Right lobe of liver (tissue), 4 donors: ENCODE measurements around the gene KIAA0319L.
A peak's percentile ranks its signal among the peaks of the same experiment; 100 is the strongest.

ENCODE experiments used
- POLR2A ChIP-seq: fragments of 450-650 bp; IDR thresholded peaks from one replicate; pipeline ENCODE4 v1.6.1; 2017; ENCODE audit warnings: antibody characterized with exemption, mild to moderate bottlenecking
- TF ChIP-seq, protein P1 (sequence below), 4 donors: fragments of 200-600 bp in 3 of 4; fragments of 450-650 bp in 1 of 4; IDR thresholded peaks; one replicate each; pipeline versions ENCODE4 v1.5.1 to v1.8.0; 2016 to 2022; ENCODE audit warnings: antibody characterized with exemption in 4 of 4, mild to moderate bottlenecking in 2 of 4
- donor health status: DM: no; HTN: no; CAD: no.
- donor health status: DM: no; HTN: no; CAD: no.
- donor health status: DM: no; HTN: yes; CAD: no.

DNA sequence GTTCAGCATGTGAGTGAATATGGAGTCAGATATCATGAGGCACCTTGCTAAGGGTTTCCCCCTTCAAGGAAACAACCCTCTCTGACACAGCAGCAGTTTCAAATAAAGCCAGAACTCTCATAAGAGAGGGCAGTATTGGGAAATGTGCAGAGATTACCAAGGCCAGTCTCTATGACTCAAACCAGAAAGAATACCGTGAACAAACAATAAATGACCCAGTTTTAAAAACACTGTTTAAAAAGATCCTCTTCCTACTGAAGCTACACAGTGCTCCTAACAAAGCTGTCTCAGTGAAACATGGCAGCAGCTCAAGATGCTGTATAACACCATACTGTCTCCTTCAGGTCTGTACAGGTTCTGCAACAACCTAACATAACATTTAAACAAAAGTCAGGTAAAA is 102.6 kb downstream of the KIAA0319L start:
- TF ChIP-seq, protein P1, sequence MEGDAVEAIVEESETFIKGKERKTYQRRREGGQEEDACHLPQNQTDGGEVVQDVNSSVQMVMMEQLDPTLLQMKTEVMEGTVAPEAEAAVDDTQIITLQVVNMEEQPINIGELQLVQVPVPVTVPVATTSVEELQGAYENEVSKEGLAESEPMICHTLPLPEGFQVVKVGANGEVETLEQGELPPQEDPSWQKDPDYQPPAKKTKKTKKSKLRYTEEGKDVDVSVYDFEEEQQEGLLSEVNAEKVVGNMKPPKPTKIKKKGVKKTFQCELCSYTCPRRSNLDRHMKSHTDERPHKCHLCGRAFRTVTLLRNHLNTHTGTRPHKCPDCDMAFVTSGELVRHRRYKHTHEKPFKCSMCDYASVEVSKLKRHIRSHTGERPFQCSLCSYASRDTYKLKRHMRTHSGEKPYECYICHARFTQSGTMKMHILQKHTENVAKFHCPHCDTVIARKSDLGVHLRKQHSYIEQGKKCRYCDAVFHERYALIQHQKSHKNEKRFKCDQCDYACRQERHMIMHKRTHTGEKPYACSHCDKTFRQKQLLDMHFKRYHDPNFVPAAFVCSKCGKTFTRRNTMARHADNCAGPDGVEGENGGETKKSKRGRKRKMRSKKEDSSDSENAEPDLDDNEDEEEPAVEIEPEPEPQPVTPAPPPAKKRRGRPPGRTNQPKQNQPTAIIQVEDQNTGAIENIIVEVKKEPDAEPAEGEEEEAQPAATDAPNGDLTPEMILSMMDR (IDR thresholded peaks at IDR 0.05), result peak in 1 of 4 donors; percentile 13
- no peak for TF ChIP-seq POLR2A
